RWPE2 (cell line): ENCODE results near the gene STX1B.

Experiments
- ATAC-seq: fragments of 200-7000 bp; cut with Tn5 transposase; 3 replicates; pipeline ENCODE4 v1.9.1; 2021; ENCODE audit warnings: low read depth
- DNase-seq: peaks from one replicate; pipeline ENCODE4 v3.0.0-alpha.2; 2020; ENCODE audit warnings: low spot score
- H3K27ac ChIP-seq: fragments of 450-650 bp; 2 replicates; pipeline ENCODE4 v1.5.1; 2017; ENCODE audit warnings: mild to moderate bottlenecking; ENCODE audit not compliant: poor library complexity, severe bottlenecking
- H3K27me3 ChIP-seq: fragments of 250-450 bp; sonication (Bioruptor Pico); 2 replicates; pipeline ENCODE4 v1.5.1; 2021; ENCODE audit warnings: mild to moderate bottlenecking, moderate library complexity; ENCODE audit not compliant: insufficient read depth, poor library complexity, severe bottlenecking
- H3K36me3 ChIP-seq: fragments of 250-450 bp; sonication (Bioruptor Pico); 2 replicates; pipeline ENCODE4 v1.5.1; 2020; ENCODE audit warnings: low read depth, mild to moderate bottlenecking, moderate library complexity
- H3K4me1 ChIP-seq: fragments of 250-450 bp; sonication (Bioruptor Pico); 2 replicates; pipeline ENCODE4 v1.5.1; 2021; ENCODE audit warnings: mild to moderate bottlenecking, moderate library complexity; ENCODE audit not compliant: insufficient read depth, poor library complexity, severe bottlenecking
- H3K4me3 ChIP-seq: fragments of 250-450 bp; sonication (Bioruptor Pico); 2 replicates; pipeline ENCODE4 v1.5.1; 2021; ENCODE audit warnings: mild to moderate bottlenecking, moderate library complexity; ENCODE audit not compliant: severe bottlenecking
- H3K9me3 ChIP-seq: fragments of 250-450 bp; sonication (Bioruptor Pico); 2 replicates; pipeline ENCODE4 v1.5.1; 2021; ENCODE audit warnings: mild to moderate bottlenecking, moderate library complexity; ENCODE audit not compliant: severe bottlenecking
- TF ChIP-seq, protein P1 (sequence below): fragments of 450-650 bp; IDR thresholded peaks from one replicate; pipeline ENCODE4 v1.5.1; 2017; ENCODE audit warnings: mild to moderate bottlenecking, moderate library complexity; ENCODE audit not compliant: poor library complexity, severe bottlenecking

STX1B gene

DNA sequence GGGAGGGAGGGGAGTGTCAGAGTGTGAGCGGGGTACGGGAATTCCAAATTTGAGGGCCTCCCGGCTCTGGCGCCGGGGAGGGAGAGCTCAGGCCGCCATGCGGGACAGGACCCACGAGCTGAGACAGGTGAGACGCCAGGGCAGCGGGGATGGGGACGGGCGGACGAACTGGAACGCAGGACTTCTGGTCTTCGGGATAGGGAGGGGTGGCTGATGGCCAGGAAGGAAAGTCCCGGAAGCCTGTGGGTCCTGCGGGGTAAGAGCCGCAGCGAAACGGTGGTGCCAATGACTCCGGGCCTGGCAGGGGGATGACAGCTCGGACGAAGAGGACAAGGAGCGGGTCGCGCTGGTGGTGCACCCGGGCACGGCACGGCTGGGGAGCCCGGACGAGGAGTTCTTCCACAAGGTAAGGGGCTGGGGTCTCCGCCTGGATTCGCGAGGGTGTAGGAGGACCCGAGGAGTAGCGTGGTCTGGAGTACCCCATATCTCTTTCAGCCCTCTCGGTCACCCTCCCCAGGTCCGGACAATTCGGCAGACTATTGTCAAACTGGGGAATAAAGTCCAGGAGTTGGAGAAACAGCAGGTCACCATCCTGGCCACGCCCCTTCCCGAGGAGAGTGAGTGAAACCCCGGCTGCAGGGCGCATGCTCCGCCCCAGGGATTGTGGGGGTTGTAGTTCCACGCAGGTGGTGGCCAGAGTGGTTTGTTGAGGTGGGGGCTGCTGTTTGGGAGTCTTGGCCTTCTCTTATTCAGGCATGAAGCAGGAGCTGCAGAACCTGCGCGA lies 23.5 kb upstream of the STX1B start:
- peak overlapping the region; percentile 44 for H3K27ac ChIP-seq
- DNase-seq: peak; percentile 91
- peaks cover 16% of the 10 kb centered on the region for H3K36me3 ChIP-seq
- H3K9me3 ChIP-seq: no peaks in the 10 kb centered on the region
- no peaks in the 10 kb centered on the region for H3K27me3 ChIP-seq
- TF ChIP-seq, protein P1, sequence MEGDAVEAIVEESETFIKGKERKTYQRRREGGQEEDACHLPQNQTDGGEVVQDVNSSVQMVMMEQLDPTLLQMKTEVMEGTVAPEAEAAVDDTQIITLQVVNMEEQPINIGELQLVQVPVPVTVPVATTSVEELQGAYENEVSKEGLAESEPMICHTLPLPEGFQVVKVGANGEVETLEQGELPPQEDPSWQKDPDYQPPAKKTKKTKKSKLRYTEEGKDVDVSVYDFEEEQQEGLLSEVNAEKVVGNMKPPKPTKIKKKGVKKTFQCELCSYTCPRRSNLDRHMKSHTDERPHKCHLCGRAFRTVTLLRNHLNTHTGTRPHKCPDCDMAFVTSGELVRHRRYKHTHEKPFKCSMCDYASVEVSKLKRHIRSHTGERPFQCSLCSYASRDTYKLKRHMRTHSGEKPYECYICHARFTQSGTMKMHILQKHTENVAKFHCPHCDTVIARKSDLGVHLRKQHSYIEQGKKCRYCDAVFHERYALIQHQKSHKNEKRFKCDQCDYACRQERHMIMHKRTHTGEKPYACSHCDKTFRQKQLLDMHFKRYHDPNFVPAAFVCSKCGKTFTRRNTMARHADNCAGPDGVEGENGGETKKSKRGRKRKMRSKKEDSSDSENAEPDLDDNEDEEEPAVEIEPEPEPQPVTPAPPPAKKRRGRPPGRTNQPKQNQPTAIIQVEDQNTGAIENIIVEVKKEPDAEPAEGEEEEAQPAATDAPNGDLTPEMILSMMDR: no peak
- peak overlapping the region; percentile 62 for H3K4me3 ChIP-seq
- H3K4me1 ChIP-seq: no peaks in the 10 kb centered on the region
- ATAC-seq: peak; percentile 69

DNA sequence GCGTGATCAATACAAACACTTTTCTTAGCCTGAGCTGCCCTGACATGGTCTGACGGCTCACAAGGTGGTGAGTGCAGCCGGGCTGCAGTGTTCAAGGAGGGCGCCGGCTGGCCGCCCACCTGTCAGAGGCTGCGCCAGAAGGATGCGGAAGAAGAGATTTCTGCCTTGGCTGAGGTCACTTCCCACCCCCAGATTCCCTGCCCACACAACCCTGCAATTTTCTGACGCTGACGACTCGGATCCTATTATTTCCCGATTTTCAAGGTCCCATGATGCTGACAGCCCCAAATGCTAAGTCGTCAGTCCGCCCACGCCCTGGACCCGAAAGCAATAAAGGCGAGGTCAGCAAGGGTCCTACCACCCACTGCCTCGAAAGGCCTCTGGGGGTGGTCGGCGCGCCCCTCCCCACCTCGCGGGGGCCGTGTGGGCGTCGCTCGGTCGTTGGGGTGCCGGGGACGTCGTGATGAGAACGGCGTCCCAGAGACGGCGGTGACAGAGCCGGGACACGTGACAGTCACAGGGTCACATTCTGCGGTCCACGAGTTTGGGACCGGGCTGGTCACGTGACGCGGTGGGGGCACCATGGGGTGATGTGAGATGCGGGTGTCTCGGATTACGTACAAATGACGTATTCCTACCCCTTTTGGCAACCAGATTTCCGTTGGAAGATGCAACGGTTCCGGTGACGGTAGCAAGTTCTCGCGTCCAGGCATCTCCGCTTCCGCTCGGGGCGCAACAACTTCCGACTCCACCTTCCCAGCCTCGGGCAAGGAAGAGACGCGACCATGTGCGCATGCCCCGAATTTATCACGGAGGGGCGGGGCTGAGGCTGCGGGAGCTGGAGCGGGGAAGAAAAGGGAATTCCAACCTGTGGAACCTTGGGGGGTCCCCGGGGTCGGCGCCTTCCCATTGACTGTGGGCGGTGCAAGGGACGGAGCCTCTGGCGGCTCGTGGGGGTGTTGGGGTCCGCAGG lies 22.6 kb upstream of the STX1B start, which contains the start of gene STX4:
STX4 (plus strand) TSS at position 823 of the 973 bp plus-strand sequence. CDS start 248 bp downstream, outside the sequence.
- ATAC-seq (peak; percentile 71), DNase-seq (peak; percentile 95)
- peak within 1 kb of the TSS; percentile 44 for H3K27ac ChIP-seq
- H3K27me3 ChIP-seq: no peaks in the 10 kb centered on the region
- H3K4me1 ChIP-seq: no peaks in the 10 kb centered on the region
- no peaks in the 10 kb centered on the region for H3K9me3 ChIP-seq
- H3K36me3 ChIP-seq: peaks cover 12% of the 10 kb centered on the region
- peak within 1 kb of the TSS; percentile 62 for H3K4me3 ChIP-seq
- TF ChIP-seq, protein P1: no peak

DNA sequence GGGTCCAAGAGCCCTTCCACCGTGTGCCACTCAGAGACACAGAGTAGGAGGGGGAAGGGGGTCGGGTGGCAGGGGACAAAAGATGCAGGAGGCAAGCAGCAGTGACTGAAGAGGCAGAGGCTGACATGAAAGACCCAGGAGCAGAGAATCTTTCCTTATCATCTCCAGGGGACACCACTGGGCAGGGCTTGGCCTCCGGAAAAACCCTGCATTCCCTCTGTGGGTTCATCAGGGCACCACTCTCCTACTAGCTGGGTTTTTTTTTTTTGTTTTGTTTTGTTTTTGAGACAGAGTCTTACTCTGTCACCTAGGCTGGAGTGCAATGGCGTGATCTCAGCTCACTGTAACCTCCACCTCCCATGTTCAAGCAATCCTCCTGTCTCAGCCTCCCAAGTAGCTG lies 20.8 kb upstream of the STX1B start:
- no peak for ATAC-seq
- TF ChIP-seq, protein P1: no peak
- Histone ChIP-seq H3K4me1 (no peaks in the 10 kb centered on the region), H3K4me3 (no peak overlapping the region), H3K27ac (no peak overlapping the region), H3K27me3 (no peaks in the 10 kb centered on the region), H3K36me3 (peaks cover 10% of the 10 kb centered on the region), H3K9me3 (no peaks in the 10 kb centered on the region)
- no peak for DNase-seq

DNA sequence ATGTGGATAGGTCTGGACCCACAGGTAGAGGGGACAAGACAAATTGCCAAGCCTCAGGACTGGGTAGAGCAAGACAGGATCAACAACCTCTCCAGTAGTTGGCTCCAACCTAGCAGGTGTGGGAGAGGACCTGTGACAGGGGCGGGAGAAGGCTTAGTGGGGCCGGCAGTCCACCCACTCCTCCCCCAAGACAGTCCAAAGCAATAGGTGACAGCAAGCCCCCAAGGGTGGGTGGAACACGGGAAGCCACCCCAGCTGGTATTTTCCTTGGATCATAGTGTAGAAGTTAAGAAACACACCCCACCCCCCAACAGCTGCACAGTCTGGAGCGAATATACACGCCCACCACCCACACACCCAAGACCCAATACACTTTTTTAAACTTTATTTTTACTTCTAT lies 18.8 kb upstream of the STX1B start:
- H3K9me3 ChIP-seq: no peaks in the 10 kb centered on the region
- ATAC-seq (no peak), DNase-seq (no peak)
- H3K27ac ChIP-seq: no peak overlapping the region
- H3K4me1 ChIP-seq: no peaks in the 10 kb centered on the region
- TF ChIP-seq, protein P1: no peak
- H3K4me3 ChIP-seq: no peak overlapping the region
- H3K27me3 ChIP-seq: no peaks in the 10 kb centered on the region
- H3K36me3 ChIP-seq: no peaks in the 10 kb centered on the region
